ENCODE measurements around the gene CYP2A6. TPM values are rescaled to one million over a fixed set of nuclear protein-coding genes. Genes with fewer than 3 reads are reported as not detected.
"Not testable (repeated sequence)": the region's sequence is repeated elsewhere in the genome, so short reads cannot be mapped to it uniquely, and the experiment has no call there.

The CYP2A6 gene
- total RNA-seq: not detected in 2 replicates

- peaks cover 11% of the 10 kb centered on the region for H3K27me3 ChIP-seq (ENCODE audit: control insufficient read depth, insufficient read depth, low read length)
- not testable (repeated sequence) for H3K36me3 ChIP-seq (ENCODE audit: control insufficient read depth, insufficient read depth, low read length); H3K4me3 ChIP-seq (ENCODE audit: low read depth, low read length); DNase-seq (ENCODE audit: low read depth)
Measured at GRCh38 chr19:40850277-40850676, at the start of gene CYP2A6. Gene CYP2A6, minus strand, starts transcription at chr19:40850447. Its CDS starts 21 bp downstream, at chr19:40850426.

- not testable (repeated sequence) for H3K36me3 ChIP-seq (ENCODE audit: control insufficient read depth, insufficient read depth, low read length); H3K4me3 ChIP-seq (ENCODE audit: low read depth, low read length); DNase-seq (ENCODE audit: low read depth); H3K27me3 ChIP-seq (ENCODE audit: control insufficient read depth, insufficient read depth, low read length)
Measured at GRCh38 chr19:40899964-40900363, 49.7 kb upstream of the CYP2A6 start.

- not testable (repeated sequence) for DNase-seq (ENCODE audit: low read depth); H3K4me3 ChIP-seq (ENCODE audit: low read depth, low read length); H3K36me3 ChIP-seq (ENCODE audit: control insufficient read depth, insufficient read depth, low read length); H3K27me3 ChIP-seq (ENCODE audit: control insufficient read depth, insufficient read depth, low read length)
Measured at GRCh38 chr19:40896843-40897789, 46.9 kb upstream of the CYP2A6 start.

- Histone ChIP-seq H3K4me3 (ENCODE audit: low read depth, low read length) (no peak overlapping the region), H3K27me3 (ENCODE audit: control insufficient read depth, insufficient read depth, low read length) (no peaks in the 10 kb centered on the region), H3K36me3 (ENCODE audit: control insufficient read depth, insufficient read depth, low read length) (no peaks in the 10 kb centered on the region)
- no peak for TF ChIP-seq CTCF (IDR thresholded peaks at IDR 0.05; ENCODE audit: insufficient read depth, low read length, poor library complexity, severe bottlenecking)
- no peak for DNase-seq (ENCODE audit: low read depth)
Measured at GRCh38 chr19:40896418-40896796, 46.2 kb upstream of the CYP2A6 start.

GRCh38 chr19:40893112-40893511, 42.9 kb upstream of the CYP2A6 start:
- no peak for TF ChIP-seq CTCF (IDR thresholded peaks at IDR 0.05; ENCODE audit: insufficient read depth, low read length, poor library complexity, severe bottlenecking)
- no peak for DNase-seq (ENCODE audit: low read depth)
- H3K36me3 ChIP-seq (ENCODE audit: control insufficient read depth, insufficient read depth, low read length): no peaks in the 10 kb centered on the region
- H3K27me3 ChIP-seq (ENCODE audit: control insufficient read depth, insufficient read depth, low read length): no peaks in the 10 kb centered on the region
- H3K4me3 ChIP-seq (ENCODE audit: low read depth, low read length): no peak overlapping the region

- no peak overlapping the region for H3K4me3 ChIP-seq (ENCODE audit: low read depth, low read length)
- no peaks in the 10 kb centered on the region for H3K36me3 ChIP-seq (ENCODE audit: control insufficient read depth, insufficient read depth, low read length)
- no peak for TF ChIP-seq CTCF (IDR thresholded peaks at IDR 0.05; ENCODE audit: insufficient read depth, low read length, poor library complexity, severe bottlenecking)
- DNase-seq (ENCODE audit: low read depth): no peak
- no peaks in the 10 kb centered on the region for H3K27me3 ChIP-seq (ENCODE audit: control insufficient read depth, insufficient read depth, low read length)
Measured at GRCh38 chr19:40889366-40889765, 39.1 kb upstream of the CYP2A6 start.

- Histone ChIP-seq H3K4me3 (ENCODE audit: low read depth, low read length) (no peak overlapping the region), H3K36me3 (ENCODE audit: control insufficient read depth, insufficient read depth, low read length) (no peaks in the 10 kb centered on the region), H3K27me3 (ENCODE audit: control insufficient read depth, insufficient read depth, low read length) (no peaks in the 10 kb centered on the region)
- no peak for TF ChIP-seq CTCF (IDR thresholded peaks at IDR 0.05; ENCODE audit: insufficient read depth, low read length, poor library complexity, severe bottlenecking)
- no peak for DNase-seq (ENCODE audit: low read depth)
Measured at GRCh38 chr19:40888191-40888590, 37.9 kb upstream of the CYP2A6 start.

GRCh38 chr19:40884187-40884931, 34.1 kb upstream of the CYP2A6 start:
- H3K27me3 ChIP-seq (ENCODE audit: control insufficient read depth, insufficient read depth, low read length); H3K36me3 ChIP-seq (ENCODE audit: control insufficient read depth, insufficient read depth, low read length); DNase-seq (ENCODE audit: low read depth); H3K4me3 ChIP-seq (ENCODE audit: low read depth, low read length): not testable (repeated sequence)

GRCh38 chr19:40882062-40882461, 31.8 kb upstream of the CYP2A6 start, which contains the start of gene CYP2A7:
Gene CYP2A7, minus strand, starts transcription at chr19:40882231. Its CDS starts 21 bp downstream, at chr19:40882210.
- H3K4me3 ChIP-seq (ENCODE audit: low read depth, low read length); H3K36me3 ChIP-seq (ENCODE audit: control insufficient read depth, insufficient read depth, low read length); H3K27me3 ChIP-seq (ENCODE audit: control insufficient read depth, insufficient read depth, low read length); DNase-seq (ENCODE audit: low read depth): not testable (repeated sequence)

- H3K4me3 ChIP-seq (ENCODE audit: low read depth, low read length); H3K36me3 ChIP-seq (ENCODE audit: control insufficient read depth, insufficient read depth, low read length); DNase-seq (ENCODE audit: low read depth); H3K27me3 ChIP-seq (ENCODE audit: control insufficient read depth, insufficient read depth, low read length): not testable (repeated sequence)
Measured at GRCh38 chr19:40879349-40879748, 29.1 kb upstream of the CYP2A6 start.

Measured in kidney epithelial cell (primary cell).